K562 (cell line): Measurements from ENCODE around the gene AHI1. TPM values are rescaled to one million over a fixed set of nuclear protein-coding genes. Genes with fewer than 3 reads are reported as not detected.

Experiments
- BCOR ChIP-seq: fragments of 450-650 bp; IDR thresholded peaks from 2 replicates; pipeline ENCODE4 v1.6.1; 2016
- CTBP1 ChIP-seq: fragments of 450-650 bp; IDR thresholded peaks from 2 replicates; pipeline ENCODE4 v1.6.1; 2016; ENCODE audit warnings: borderline replicate concordance
- HDAC6 ChIP-seq: IDR thresholded peaks from 2 replicates; pipeline ENCODE4 v1.6.1; 2012; ENCODE audit warnings: low read depth, mild to moderate bottlenecking, control low read depth, inconsistent platforms, low read length, moderate library complexity
- HEY1 ChIP-seq: fragments of 250-450 bp; sonication (Bioruptor Pico); IDR thresholded peaks from 2 replicates; pipeline ENCODE4 v1.5.0; 2020; ENCODE audit warnings: mild to moderate bottlenecking, moderate library complexity, borderline replicate concordance
- HMG20A ChIP-seq: fragments of 450-650 bp; formaldehyde crosslinking; conservative IDR thresholded peaks from 2 replicates; pipeline ENCODE4 v1.4.0; 2020; ENCODE audit warnings: mild to moderate bottlenecking, mixed read lengths
- HMG20B ChIP-seq: fragments of 250-450 bp; sonication (Bioruptor Pico); IDR thresholded peaks from 2 replicates; pipeline ENCODE4 v1.5.0; 2021; ENCODE audit warnings: mild to moderate bottlenecking
- HMGN3 ChIP-seq: IDR thresholded peaks from 2 replicates; pipeline ENCODE4 v1.6.1; 2011; ENCODE audit warnings: borderline replicate concordance, low read depth, mild to moderate bottlenecking, mixed read lengths, low read length; ENCODE audit not compliant: insufficient read length; ENCODE audit errors: extremely low read depth
- KHSRP ChIP-seq: fragments of 450-650 bp; IDR thresholded peaks from 2 replicates; pipeline ENCODE4 v1.6.1; 2017
- RBM15 ChIP-seq: fragments of 200-400 bp; formaldehyde crosslinking; IDR thresholded peaks from 2 replicates; pipeline ENCODE4 v1.6.1; 2018; ENCODE audit warnings: mild to moderate bottlenecking, low read length, moderate library complexity; ENCODE audit not compliant: insufficient read depth
- SMARCC2 ChIP-seq: fragments of 450-650 bp; IDR thresholded peaks from 2 replicates; pipeline ENCODE4 v1.6.1; 2017; ENCODE audit warnings: antibody characterized with exemption, moderate library complexity, mild to moderate bottlenecking, low read depth
- SRSF9 ChIP-seq: fragments of 200-400 bp; formaldehyde crosslinking; IDR thresholded peaks from 2 replicates; pipeline ENCODE4 v1.6.1; 2017; ENCODE audit warnings: low read depth, low read length, borderline replicate concordance
- STAG1 ChIP-seq: sonication (generic); formaldehyde crosslinking; IDR thresholded peaks from 2 replicates; pipeline ENCODE4 v1.5.0; 2020; ENCODE audit warnings: missing genetic modification reagents, borderline replicate concordance
- STAT5A ChIP-seq: IDR thresholded peaks from 2 replicates; pipeline ENCODE4 v1.6.1; 2012; ENCODE audit warnings: low read length, inconsistent platforms, borderline replicate concordance
- ZFP1 ChIP-seq: fragments of 450-650 bp; formaldehyde crosslinking; IDR thresholded peaks from 2 replicates; pipeline ENCODE4 v1.4.0; 2020; ENCODE audit warnings: mild to moderate bottlenecking, mixed read lengths
- ZNF280A ChIP-seq: fragments of 450-650 bp; IDR thresholded peaks from 2 replicates; pipeline ENCODE4 v1.6.1; 2018; ENCODE audit warnings: mild to moderate bottlenecking, low read depth; ENCODE audit not compliant: partially characterized antibody
- ZNF41 ChIP-seq: fragments of 250-450 bp; sonication (Bioruptor Pico); conservative IDR thresholded peaks from 2 replicates; pipeline ENCODE4 v1.4.0; 2020; ENCODE audit warnings: mild to moderate bottlenecking
- ZNF561 ChIP-seq: fragments of 450-650 bp; formaldehyde crosslinking; conservative IDR thresholded peaks from 2 replicates; pipeline ENCODE4 v1.4.0; 2020; ENCODE audit warnings: mild to moderate bottlenecking, moderate library complexity
- ZNF668 ChIP-seq: fragments of 250-450 bp; sonication (Bioruptor Pico); IDR thresholded peaks from 2 replicates; pipeline ENCODE4 v1.8.0; 2022; ENCODE audit warnings: mild to moderate bottlenecking, inconsistent platforms
- polyA plus RNA-seq, 8 experiments: library from polyadenylated mRNA; depleted of rRNA in 4 of 8; stranded (reverse) in 5 of 8; unstranded in 3 of 8; fragments of >200 nt; fragmentation: Nextera tagmentation in 2 of 8; fragmentation: Illumina TruSeq in 1 of 8; extraction: Ambion mirVana in 2 of 8; extraction: Trizol in 1 of 8; gene quantifications; 2 replicates each; pipeline versions ENCODE4 v1.2.1 to v1.2.3, GENCODE V29; 2011 to 2014; ENCODE audit warnings: inconsistent platforms in 1 of 8, missing spikeins in 1 of 8
- total RNA-seq, 7 experiments: library from RNA; depleted of rRNA in 6 of 7; stranded (reverse); fragments of >200 nt in 6 of 7; fragmentation: Illumina TruSeq in 2 of 7; extraction: Trizol in 2 of 7; gene quantifications; 2 replicates each; pipeline versions ENCODE4 v1.2.1 to v1.2.3, GENCODE V29; 2011 to 2021; ENCODE audit warnings: low replicate concordance in 1 of 7
- TF ChIP-seq, protein P1 (sequence below), 3 experiments: fragments of 200-800 bp in 1 of 3; fragments of 250-450 bp in 1 of 3; fragments of 450-650 bp in 1 of 3; sonication (Bioruptor Pico) in 1 of 3; sonication (Bioruptor generic) in 1 of 3; formaldehyde crosslinking in 1 of 3; IDR thresholded peaks; 2 replicates each; pipeline versions ENCODE4 v1.6.1 to v1.8.0; 2016 to 2022; ENCODE audit warnings: mild to moderate bottlenecking in 2 of 3, missing genetic modification characterization in 2 of 3, missing compliant biosample characterization in 1 of 3, moderate library complexity in 1 of 3
- TF ChIP-seq, protein P2 (sequence below): sonication (generic); formaldehyde crosslinking; IDR thresholded peaks from 2 replicates; pipeline ENCODE4 v1.9.0; 2022; ENCODE audit warnings: mild to moderate bottlenecking, missing genetic modification reagents
- TF ChIP-seq, protein P3 (sequence below): fragments of 250-450 bp; sonication (Bioruptor Pico); IDR thresholded peaks from 2 replicates; pipeline ENCODE4 v1.8.0; 2021; ENCODE audit warnings: mild to moderate bottlenecking, moderate library complexity

AHI1 gene
- total and polyA plus RNA-seq, 9 of the 15 experiments (the other 6 are each of a cell fraction or from before 2014, with no cell fraction given) = 24.7 to 54.9 (median 32.2) TPM

DNA sequence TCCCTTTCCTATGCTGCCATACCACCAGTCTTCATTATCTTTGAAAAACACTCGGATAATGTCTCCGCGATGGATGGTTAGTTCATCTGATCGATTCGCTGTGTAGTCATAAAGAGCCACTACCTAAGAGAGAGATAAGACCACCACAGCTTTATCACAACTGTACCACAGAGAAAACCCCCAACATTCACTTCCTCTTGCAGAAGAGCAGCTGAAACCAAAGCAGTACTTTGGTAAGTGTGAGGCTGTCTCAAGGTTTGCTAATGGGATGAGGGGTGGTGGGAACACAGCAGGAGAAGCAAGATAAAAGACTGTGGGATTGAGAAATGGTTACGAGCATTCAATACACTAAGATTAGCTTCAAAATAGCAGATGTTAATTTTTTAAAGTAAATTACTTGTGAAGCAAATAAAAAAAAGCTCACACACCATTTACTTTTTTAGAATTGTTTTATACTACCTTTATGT is 174.3 kb downstream of the AHI1 start (continued):
- TF ChIP-seq ZFP1 (no peak), HEY1 (CRISPR knock-in tag) (peak; percentile 98), RBM15 (no peak), HDAC6 (no peak), CTBP1 (peak; percentile 98), KHSRP (peak; percentile 99), BCOR (peak; percentile 97), SRSF9 (no peak), STAT5A (peak; percentile 100), ZNF561 (CRISPR knock-in tag) (no peak), SMARCC2 (peak; percentile 100), HMG20A (CRISPR knock-in tag) (0 out of 2 replicates have a peak, but pooled peaks have one; percentile 57), ZNF668 (no peak), ZNF41 (CRISPR knock-in tag) (peak; percentile 79), HMG20B (CRISPR knock-in tag) (no peak), HMGN3 (peak; percentile 97), ZNF280A (no peak), STAG1 (no peak)
- TF ChIP-seq, protein P1, sequence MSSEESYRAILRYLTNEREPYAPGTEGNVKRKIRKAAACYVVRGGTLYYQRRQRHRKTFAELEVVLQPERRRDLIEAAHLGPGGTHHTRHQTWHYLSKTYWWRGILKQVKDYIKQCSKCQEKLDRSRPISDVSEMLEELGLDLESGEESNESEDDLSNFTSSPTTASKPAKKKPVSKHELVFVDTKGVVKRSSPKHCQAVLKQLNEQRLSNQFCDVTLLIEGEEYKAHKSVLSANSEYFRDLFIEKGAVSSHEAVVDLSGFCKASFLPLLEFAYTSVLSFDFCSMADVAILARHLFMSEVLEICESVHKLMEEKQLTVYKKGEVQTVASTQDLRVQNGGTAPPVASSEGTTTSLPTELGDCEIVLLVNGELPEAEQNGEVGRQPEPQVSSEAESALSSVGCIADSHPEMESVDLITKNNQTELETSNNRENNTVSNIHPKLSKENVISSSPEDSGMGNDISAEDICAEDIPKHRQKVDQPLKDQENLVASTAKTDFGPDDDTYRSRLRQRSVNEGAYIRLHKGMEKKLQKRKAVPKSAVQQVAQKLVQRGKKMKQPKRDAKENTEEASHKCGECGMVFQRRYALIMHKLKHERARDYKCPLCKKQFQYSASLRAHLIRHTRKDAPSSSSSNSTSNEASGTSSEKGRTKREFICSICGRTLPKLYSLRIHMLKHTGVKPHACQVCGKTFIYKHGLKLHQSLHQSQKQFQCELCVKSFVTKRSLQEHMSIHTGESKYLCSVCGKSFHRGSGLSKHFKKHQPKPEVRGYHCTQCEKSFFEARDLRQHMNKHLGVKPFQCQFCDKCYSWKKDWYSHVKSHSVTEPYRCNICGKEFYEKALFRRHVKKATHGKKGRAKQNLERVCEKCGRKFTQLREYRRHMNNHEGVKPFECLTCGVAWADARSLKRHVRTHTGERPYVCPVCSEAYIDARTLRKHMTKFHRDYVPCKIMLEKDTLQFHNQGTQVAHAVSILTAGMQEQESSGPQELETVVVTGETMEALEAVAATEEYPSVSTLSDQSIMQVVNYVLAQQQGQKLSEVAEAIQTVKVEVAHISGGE (CRISPR knock-in tag; IDR thresholded peaks at IDR 0.05) = peak in 1 of 3 experiments; percentile 89; a peak in 2 of 6 replicates
- TF ChIP-seq, protein P2, sequence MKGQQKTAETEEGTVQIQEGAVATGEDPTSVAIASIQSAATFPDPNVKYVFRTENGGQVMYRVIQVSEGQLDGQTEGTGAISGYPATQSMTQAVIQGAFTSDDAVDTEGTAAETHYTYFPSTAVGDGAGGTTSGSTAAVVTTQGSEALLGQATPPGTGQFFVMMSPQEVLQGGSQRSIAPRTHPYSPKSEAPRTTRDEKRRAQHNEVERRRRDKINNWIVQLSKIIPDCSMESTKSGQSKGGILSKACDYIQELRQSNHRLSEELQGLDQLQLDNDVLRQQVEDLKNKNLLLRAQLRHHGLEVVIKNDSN (CRISPR knock-in tag) = no peak
- TF ChIP-seq, protein P3, sequence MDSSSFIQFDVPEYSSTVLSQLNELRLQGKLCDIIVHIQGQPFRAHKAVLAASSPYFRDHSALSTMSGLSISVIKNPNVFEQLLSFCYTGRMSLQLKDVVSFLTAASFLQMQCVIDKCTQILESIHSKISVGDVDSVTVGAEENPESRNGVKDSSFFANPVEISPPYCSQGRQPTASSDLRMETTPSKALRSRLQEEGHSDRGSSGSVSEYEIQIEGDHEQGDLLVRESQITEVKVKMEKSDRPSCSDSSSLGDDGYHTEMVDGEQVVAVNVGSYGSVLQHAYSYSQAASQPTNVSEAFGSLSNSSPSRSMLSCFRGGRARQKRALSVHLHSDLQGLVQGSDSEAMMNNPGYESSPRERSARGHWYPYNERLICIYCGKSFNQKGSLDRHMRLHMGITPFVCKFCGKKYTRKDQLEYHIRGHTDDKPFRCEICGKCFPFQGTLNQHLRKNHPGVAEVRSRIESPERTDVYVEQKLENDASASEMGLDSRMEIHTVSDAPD = no peak
